Measurements from ENCODE around the gene TMEM201.
A peak's percentile ranks its signal among the peaks of the same experiment; 100 is the strongest.

TMEM201 gene

GRCh38 chr1:9595968-9596340 lies 7.2 kb downstream of the TMEM201 start:
- no peak for DNase-seq (ENCODE audit: low read depth)
- no peak overlapping the region for H3K4me3 ChIP-seq (replicated peaks; ENCODE audit: low read depth, low read length)
- TF ChIP-seq, protein P1, sequence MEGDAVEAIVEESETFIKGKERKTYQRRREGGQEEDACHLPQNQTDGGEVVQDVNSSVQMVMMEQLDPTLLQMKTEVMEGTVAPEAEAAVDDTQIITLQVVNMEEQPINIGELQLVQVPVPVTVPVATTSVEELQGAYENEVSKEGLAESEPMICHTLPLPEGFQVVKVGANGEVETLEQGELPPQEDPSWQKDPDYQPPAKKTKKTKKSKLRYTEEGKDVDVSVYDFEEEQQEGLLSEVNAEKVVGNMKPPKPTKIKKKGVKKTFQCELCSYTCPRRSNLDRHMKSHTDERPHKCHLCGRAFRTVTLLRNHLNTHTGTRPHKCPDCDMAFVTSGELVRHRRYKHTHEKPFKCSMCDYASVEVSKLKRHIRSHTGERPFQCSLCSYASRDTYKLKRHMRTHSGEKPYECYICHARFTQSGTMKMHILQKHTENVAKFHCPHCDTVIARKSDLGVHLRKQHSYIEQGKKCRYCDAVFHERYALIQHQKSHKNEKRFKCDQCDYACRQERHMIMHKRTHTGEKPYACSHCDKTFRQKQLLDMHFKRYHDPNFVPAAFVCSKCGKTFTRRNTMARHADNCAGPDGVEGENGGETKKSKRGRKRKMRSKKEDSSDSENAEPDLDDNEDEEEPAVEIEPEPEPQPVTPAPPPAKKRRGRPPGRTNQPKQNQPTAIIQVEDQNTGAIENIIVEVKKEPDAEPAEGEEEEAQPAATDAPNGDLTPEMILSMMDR (IDR thresholded peaks at IDR 0.05; ENCODE audit: low read length, missing control alignments): no peak

GRCh38 chr1:9596415-9597123 lies 7.9 kb downstream of the TMEM201 start:
- TF ChIP-seq, protein P1 (IDR thresholded peaks at IDR 0.05; ENCODE audit: low read length, missing control alignments): no peak
- DNase-seq (ENCODE audit: low read depth): peak; percentile 49
- H3K4me3 ChIP-seq (replicated peaks; ENCODE audit: low read depth, low read length): no peak overlapping the region

DNA sequence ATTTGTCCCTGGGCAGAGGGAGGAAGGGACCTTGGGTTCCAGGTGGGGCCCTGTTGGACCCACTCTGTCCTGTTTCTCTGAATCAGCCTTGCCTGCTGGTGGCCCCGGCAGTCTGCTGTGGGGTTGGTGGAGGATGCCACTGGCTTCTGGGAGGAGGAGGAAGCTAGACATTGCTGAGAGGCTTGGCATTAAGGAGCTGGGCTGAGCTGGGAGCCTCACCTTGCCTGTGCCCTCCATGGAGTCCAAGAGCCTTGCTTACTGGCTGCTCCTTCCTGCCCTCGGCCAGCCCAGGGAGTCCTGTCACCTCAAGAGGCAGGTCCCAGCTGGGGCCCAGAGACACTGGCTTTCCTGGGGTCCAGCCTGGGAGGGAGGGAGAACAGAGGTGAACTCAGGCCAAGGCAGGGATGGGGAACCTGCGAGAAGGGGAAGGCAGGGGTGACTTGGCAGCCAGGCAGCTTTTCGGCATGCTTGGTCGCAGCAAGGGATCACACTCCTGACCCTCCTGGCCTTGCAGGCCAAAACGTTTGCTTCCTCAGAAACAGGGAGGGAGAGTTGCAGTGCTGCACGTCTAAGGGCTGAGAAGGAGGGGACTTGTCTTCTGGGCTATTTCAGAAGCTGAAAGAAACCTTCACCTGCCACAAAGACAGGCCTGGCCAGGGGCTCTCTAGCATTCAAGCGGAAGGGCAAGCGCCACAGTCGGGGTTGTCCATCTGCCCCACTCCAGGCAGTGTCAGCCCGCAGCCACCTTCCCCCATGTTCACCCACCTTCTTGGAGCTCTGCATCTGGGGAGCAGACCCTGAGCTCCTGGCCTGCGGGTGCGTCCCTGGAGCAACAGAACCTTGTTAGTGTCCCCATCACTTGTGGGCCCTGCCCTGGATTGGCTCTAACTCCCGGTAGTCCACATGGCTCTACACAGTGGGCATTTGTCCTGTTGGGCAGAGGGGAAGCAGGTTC lies 8.9 kb downstream of the TMEM201 start:
- DNase-seq (ENCODE audit: low read depth): no peak
- TF ChIP-seq, protein P1 (IDR thresholded peaks at IDR 0.05; ENCODE audit: low read length, missing control alignments): no peak
- H3K4me3 ChIP-seq (replicated peaks; ENCODE audit: low read depth, low read length): no peak overlapping the region

DNA sequence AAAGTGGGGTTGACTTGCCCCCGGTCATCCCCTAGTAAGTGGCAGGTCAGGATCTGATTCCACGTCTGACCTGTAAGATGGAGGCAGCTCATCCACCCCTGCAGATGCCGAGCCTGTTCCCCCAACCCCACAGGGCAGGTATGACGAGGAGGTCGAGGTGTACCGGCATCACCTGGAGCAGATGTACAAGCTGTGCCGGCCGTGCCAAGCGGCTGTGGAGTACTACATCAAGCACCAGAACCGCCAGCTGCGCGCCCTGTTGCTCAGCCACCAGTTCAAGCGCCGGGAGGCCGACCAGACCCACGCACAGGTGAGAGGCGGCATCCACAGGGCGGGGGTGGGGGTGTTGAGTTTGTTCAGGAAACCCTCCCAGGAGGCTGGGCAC lies 9.6 kb downstream of the TMEM201 start:
- H3K4me3 ChIP-seq (replicated peaks; ENCODE audit: low read depth, low read length): no peak overlapping the region
- TF ChIP-seq, protein P1 (IDR thresholded peaks at IDR 0.05; ENCODE audit: low read length, missing control alignments): no peak
- DNase-seq (ENCODE audit: low read depth): no peak

DNA sequence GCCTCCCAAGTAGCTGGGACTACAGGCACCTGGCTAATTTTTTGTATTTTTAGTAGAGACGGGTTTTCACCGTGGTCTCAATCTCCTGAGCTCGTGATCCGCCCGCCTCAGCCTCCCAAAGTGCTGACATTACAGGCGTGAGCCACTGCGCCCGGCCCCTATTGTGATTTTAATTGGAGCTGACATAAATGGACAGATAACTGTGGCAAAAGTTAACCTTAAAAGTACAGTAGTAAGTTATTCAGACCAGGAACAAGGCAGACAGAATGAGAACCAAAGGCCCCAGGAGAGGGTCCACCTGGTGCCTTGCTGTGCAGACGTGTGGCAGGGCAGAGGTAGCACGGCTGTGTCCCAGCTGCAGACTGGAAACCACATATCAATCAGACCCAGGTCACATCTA lies 11.0 kb downstream of the TMEM201 start:
- no peak overlapping the region for H3K4me3 ChIP-seq (replicated peaks; ENCODE audit: low read depth, low read length)
- TF ChIP-seq, protein P1 (IDR thresholded peaks at IDR 0.05; ENCODE audit: low read length, missing control alignments): no peak
- DNase-seq (ENCODE audit: low read depth): no peak

- TF ChIP-seq, protein P1 (IDR thresholded peaks at IDR 0.05; ENCODE audit: low read length, missing control alignments): no peak
- no peak for DNase-seq (ENCODE audit: low read depth)
- no peak overlapping the region for H3K4me3 ChIP-seq (replicated peaks; ENCODE audit: low read depth, low read length)
Measured at GRCh38 chr1:9600861-9601834, 12.4 kb downstream of the TMEM201 start.
